HG03280 (cell line): ENCODE results near the gene CXorf38.
A peak's percentile ranks its signal among the peaks of the same experiment; 100 is the strongest.
"Not testable (repeated sequence)": the region's sequence is repeated elsewhere in the genome, so short reads cannot be mapped to it uniquely, and the experiment has no call there.

ENCODE experiments used
- ATAC-seq: cut with Tn5 transposase; IDR thresholded peaks from one replicate; pipeline ENCODE4 v1.9.1; 2021; ENCODE audit warnings: mild to moderate bottlenecking, moderate library complexity; ENCODE audit not compliant: unreplicated experiment

Gene CXorf38

GRCh38 chrX:40632199-40632598 lies 15.2 kb downstream of the CXorf38 start:
- ATAC-seq: no peak

DNA sequence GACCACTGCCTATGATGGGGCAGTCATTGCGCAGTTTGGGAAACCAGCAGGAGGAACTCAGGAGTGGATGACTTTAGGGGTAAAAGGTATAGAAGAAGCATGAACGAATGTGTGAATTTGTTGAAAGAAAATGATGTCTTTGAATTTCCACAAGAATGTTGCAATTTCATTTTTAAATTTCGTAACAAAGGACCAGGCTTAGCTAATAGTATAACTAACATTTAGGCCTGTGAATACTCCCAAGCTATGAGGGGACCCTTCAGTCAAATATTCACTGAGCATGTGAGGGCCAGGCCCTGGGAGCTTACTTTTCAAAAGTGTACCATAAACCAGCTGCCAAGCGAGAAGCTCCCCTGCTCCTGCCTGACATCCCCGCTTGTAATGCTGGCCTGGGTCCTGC lies 18.9 kb downstream of the CXorf38 start:
- ATAC-seq: no peak

GRCh38 chrX:40625294-40625693 lies 22.1 kb downstream of the CXorf38 start:
- ATAC-seq: no peak

GRCh38 chrX:40623665-40624064 lies 23.7 kb downstream of the CXorf38 start:
- ATAC-seq: no peak

GRCh38 chrX:40623139-40623536 lies 24.2 kb downstream of the CXorf38 start, which contains the start of gene MPC1L:
Gene MPC1L (plus strand): TSS chrX:40623428. CDS start chrX:40623566, 138 bp downstream.
- ATAC-seq: no peak

- no peak for ATAC-seq
Observed at GRCh38 chrX:40622479-40623138, 24.8 kb downstream of the CXorf38 start.

DNA sequence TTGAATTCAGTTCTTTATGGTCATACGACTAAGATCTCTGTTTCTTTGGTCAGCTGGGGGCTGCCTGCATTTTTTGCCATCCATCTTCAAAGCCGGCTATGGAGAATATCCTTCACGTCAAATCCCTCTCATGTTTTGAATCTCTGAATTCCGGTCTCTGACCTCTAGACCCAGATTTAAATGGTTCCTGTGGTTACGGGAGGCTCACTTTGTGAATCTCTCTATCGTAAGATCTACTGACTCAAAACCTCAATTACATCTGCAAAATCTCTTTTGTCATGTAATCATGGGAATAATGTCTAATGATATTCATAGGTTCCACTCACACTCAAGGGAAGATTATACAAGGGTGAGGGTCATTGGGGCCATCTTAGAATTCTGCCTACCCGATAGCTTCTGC lies 29.8 kb downstream of the CXorf38 start:
- ATAC-seq: no peak

- no peak for ATAC-seq
Observed at GRCh38 chrX:40615976-40616375, 31.4 kb downstream of the CXorf38 start.

GRCh38 chrX:40612511-40612910 lies 34.9 kb downstream of the CXorf38 start:
- no peak for ATAC-seq

GRCh38 chrX:40607381-40607780 lies 40.0 kb downstream of the CXorf38 start:
- no peak for ATAC-seq

DNA sequence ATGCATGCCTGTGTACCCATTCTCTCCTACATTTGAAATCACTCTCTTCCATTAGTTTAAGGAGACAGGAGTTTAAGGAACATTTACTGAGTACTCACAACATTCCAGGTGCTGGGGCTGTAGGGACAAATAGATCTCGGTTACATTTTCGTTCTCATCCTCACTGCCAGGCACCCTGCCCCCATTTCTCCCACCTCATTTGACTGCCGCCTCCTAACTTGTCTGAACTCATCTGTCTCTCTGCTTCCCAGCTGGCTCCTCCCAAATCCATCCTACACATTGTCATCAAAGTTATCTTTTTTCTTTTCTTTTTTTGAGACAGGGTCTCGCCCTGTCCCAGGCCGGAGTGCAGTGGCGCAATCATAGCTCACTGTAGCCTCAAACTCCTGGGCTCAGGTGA lies 43.9 kb downstream of the CXorf38 start:
- ATAC-seq: no peak

GRCh38 chrX:40589616-40590321 lies 57.6 kb downstream of the CXorf38 start:
- ATAC-seq: not testable (repeated sequence)

DNA sequence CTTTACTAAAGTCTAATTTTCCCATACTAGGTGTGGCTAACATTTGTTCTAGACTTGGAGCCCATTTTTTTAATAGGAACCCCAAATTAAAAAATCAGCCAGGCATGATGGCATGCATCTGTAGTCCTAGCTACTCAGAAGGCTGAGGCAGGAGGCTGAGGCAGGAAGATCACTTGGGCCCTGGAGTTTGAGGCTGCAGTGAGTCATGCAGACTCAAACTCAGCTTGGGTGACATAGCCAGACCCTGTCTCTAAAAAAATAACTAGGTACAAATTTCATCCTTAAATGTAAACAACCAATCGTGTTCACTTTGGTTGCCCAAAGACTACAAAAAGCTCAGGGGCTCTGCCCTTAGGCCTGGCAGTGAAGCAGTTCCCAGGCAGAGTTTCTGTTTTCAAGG lies 59.7 kb downstream of the CXorf38 start:
- not testable (repeated sequence) for ATAC-seq

DNA sequence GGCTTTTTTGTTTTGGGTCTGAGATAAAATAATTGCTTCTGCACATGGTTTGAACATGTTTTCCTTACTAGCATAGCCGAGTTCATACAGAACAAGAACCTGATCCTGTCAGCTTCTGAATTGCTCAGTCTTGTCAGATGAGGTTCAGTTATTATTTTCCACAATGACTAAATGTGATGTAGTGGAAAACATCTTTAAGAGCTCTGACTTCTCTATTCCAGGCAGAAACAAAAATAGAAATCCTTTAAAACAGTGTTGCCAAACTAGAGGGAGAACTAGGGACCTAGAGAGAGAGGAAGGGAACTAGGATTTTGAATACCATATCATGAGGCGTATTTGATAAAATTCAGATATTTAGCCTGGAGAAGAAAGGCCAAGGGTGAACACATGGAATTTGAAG lies 64.5 kb downstream of the CXorf38 start:
- ATAC-seq: no peak

GRCh38 chrX:40582178-40582577 lies 65.2 kb downstream of the CXorf38 start:
- not testable (repeated sequence) for ATAC-seq

DNA sequence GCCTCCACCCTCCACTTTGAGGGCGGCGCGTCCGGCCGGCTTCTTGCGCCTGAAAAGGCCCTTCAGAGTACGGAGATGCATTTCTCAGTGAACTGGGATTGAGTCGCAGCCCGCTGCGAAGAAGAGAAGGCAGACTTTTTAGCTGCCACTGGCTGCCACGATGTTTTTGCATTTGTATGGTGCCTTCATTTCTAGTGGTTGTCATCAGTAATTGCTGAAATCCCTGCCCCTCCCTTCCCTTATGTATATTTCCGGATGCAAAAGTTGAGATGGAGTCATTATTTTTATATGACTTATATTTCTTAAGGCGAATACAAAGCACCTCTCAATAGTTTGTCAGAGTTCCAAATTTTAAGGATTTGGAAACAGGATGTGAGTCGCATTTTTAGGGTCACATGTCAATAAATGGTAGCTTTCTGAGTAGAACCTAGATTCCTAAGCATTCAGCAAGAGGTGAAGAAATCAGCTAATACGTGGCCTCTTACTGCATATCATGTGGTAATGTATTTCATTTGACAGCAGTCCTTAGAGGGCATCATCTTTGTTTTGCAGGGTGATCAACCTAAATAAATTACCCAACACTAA lies 65.9 kb downstream of the CXorf38 start:
- ATAC-seq: no peak

- ATAC-seq: peak; percentile 96
Observed at GRCh38 chrX:40580537-40581335, 66.6 kb downstream of the CXorf38 start, which contains the start of gene ATP6AP2. Gene ATP6AP2 (plus strand): TSS chrX:40580970. CDS start chrX:40581066, 96 bp downstream.

- ATAC-seq: no peak
Observed at GRCh38 chrX:40579900-40580536, 67.3 kb downstream of the CXorf38 start.

GRCh38 chrX:40579141-40579540 lies 68.2 kb downstream of the CXorf38 start:
- no peak for ATAC-seq

DNA sequence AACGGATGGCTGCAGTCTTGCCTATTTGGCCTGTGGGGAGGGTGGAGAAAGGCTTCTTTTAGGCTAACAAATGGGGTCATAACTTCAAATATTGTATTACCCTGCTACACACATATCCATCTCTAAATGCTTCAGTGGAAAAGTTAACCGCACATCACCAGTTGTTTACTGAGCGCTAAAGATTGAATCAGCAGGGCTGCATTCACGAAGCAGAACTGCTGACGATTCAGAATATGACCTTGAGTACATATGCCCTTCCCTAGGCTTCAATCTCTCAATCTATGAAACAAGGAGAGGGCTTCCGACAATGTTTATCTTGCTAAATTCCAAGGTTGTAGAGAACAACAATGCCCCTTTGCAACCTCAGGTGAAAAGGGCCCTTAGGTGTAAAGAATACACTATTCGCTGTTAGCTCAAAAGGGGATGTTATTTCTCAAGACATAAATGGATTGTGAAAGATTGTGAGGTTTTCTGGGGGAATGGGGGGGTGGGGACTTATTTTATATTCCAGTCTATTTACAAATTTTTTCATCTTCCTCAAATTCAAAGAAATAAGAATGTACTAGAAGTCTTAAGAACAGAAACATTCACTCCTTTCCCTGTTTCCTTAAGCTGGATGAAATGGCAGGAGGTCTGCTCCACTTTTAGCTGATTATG lies 69.2 kb downstream of the CXorf38 start:
- ATAC-seq: no peak
